Esophagus muscularis mucosa (tissue), 3 donors: ENCODE results near the gene ABHD6.

ENCODE experiments used
- CTCF ChIP-seq, 3 experiments: fragments of 200-600 bp in 2 of 3; fragments of 450-650 bp in 1 of 3; sonication (generic) in 2 of 3; IDR thresholded peaks; one replicate each; pipeline ENCODE4 v1.5.1; 2017 to 2019; ENCODE audit warnings: antibody characterized with exemption in 3 of 3, mild to moderate bottlenecking in 2 of 3, moderate library complexity in 1 of 3
- POLR2AphosphoS5 ChIP-seq, 2 donors: sonication (generic); formaldehyde crosslinking; IDR thresholded peaks; one replicate each; pipeline ENCODE4 v1.6.1; 2017; ENCODE audit warnings: antibody characterized with exemption in 2 of 2

GRCh38 chr3:58235970-58236369 lies 1.6 kb upstream of the ABHD6 start:
- no peak for TF ChIP-seq CTCF (IDR thresholded peaks at IDR 0.05)
- no peak for TF ChIP-seq POLR2AphosphoS5 (IDR thresholded peaks at IDR 0.05)
